ENCODE results near the gene USP40. TPM values are rescaled to one million over a fixed set of nuclear protein-coding genes. Genes with fewer than 3 reads are reported as not detected.

The USP40 gene
- total RNA-seq, 4 donors from 2014 or later: 41.7 to 68.0 (median 54.2) TPM

DNA sequence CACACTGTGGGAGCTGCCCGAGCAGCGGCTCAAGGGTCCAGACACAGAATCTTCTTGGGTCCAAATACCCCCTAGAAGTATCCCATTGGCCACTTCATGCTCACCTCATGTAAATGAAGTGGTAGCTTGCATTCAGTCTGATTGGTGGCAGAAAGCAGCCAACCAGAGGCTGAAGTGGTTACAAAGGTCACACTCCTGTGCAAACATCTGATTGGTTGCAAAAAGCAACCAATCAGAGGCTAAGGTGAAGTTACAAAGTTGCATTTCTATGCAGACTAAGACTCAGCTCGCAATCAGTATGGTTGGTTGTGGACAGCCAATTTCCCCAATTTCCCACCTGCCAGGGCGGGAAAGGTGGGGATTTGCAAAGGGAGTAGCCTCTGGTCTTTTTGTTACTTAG, 118.0 kb downstream of the USP40 start:
- TF ChIP-seq, protein P1, sequence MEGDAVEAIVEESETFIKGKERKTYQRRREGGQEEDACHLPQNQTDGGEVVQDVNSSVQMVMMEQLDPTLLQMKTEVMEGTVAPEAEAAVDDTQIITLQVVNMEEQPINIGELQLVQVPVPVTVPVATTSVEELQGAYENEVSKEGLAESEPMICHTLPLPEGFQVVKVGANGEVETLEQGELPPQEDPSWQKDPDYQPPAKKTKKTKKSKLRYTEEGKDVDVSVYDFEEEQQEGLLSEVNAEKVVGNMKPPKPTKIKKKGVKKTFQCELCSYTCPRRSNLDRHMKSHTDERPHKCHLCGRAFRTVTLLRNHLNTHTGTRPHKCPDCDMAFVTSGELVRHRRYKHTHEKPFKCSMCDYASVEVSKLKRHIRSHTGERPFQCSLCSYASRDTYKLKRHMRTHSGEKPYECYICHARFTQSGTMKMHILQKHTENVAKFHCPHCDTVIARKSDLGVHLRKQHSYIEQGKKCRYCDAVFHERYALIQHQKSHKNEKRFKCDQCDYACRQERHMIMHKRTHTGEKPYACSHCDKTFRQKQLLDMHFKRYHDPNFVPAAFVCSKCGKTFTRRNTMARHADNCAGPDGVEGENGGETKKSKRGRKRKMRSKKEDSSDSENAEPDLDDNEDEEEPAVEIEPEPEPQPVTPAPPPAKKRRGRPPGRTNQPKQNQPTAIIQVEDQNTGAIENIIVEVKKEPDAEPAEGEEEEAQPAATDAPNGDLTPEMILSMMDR (IDR thresholded peaks at IDR 0.05): no peak
- TF ChIP-seq POLR2A (IDR thresholded peaks at IDR 0.05): no peak
- TF ChIP-seq EP300 (IDR thresholded peaks at IDR 0.05): no peak

DNA sequence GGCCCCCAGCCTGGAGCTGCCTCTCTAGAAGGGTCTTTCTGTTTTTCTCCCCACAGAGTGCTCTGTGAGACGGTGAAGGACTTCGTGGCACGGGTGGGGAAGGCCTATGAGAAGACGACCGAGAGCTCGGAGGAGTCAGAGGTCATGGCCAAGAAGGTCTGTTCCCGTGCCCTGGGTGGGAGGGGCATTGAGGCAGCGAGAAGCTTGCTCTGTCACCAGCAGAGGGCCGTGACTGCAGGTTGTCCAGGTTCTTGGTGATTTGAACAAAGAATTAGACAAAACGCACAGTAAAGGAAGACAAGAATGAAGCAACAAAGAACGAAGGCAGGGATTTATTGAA, 118.4 kb downstream of the USP40 start:
- 73 to 75% methylated on average over 11 of the region's 11 CpGs for WGBS, 2 donors
- Histone ChIP-seq H3K9me3 (no peaks in the 10 kb centered on the region), H3K4me1 (no peaks in the 10 kb centered on the region), H3K27me3 (no peaks in the 10 kb centered on the region), H3K4me3 (no peak overlapping the region), H3K27ac (no peak overlapping the region), H3K36me3 (peaks cover 0 to 84% (median 22%) of the 10 kb centered on the region in 3 donors)
- no peak for DNase-seq (ENCODE audit: low spot score in 2 of 2)
- TF ChIP-seq, protein P1 (IDR thresholded peaks at IDR 0.05): no peak
- TF ChIP-seq POLR2A (IDR thresholded peaks at IDR 0.05) (no peak), EP300 (IDR thresholded peaks at IDR 0.05) (no peak)

More for the DNA sequence above, 118.0 kb downstream of the USP40 start:
- H3K36me3 ChIP-seq: peaks cover 0 to 88% (median 22%) of the 10 kb centered on the region in 3 donors
- 88 to 96% methylated on average over 4 of the region's 4 CpGs for WGBS, 2 donors
- H3K27ac ChIP-seq: no peak overlapping the region
- H3K9me3 ChIP-seq: no peaks in the 10 kb centered on the region
- no peaks in the 10 kb centered on the region for H3K4me1 ChIP-seq
- DNase-seq (ENCODE audit: low spot score in 2 of 2): no peak
- no peaks in the 10 kb centered on the region for H3K27me3 ChIP-seq
- H3K4me3 ChIP-seq: no peak overlapping the region

DNA sequence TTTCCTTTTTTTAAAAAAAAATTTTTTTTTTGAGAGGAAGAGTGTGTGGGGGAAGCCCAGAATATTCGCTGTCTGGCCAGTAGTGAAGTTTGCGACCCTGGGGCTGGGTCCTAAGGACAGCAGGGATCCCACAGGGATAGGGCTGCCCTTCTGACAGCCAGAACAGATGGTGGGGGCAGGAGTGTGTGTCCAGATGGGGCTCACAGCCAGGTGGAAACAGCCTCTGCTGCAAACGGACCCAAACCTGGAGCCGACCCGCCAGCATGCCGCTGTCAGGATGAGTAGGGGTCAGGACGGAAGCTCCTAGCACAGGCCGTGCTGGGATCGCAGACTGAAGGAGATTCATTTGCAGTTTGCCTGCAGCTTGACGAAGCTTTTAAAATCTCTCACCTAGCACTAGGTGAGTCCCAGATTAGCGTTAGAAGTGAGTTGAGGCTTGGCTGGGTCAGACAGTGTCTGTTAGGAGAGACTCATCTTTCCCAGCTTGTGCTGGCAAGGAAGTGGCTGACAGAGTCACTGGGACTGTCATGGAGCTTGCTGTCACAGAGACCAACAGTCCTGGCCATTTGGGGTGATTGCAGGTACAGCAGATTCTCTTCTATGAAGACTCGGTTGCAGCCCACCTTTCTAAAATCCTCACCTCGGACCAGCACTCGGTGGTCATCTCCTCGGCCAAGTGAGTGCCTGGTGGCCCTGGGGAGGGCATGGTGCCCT, 118.9 kb downstream of the USP40 start:
- Histone ChIP-seq H3K4me3 (no peak overlapping the region), H3K4me1 (no peaks in the 10 kb centered on the region), H3K36me3 (peaks cover 0 to 79% (median 22%) of the 10 kb centered on the region in 3 donors), H3K27ac (no peak overlapping the region), H3K9me3 (no peaks in the 10 kb centered on the region), H3K27me3 (no peaks in the 10 kb centered on the region)
- no peak for DNase-seq (ENCODE audit: low spot score in 2 of 2)
- TF ChIP-seq, protein P1 (IDR thresholded peaks at IDR 0.05): no peak
- TF ChIP-seq EP300 (IDR thresholded peaks at IDR 0.05) (no peak), POLR2A (IDR thresholded peaks at IDR 0.05) (no peak)
- 86 to 92% methylated on average over 15 of the region's 15 CpGs for WGBS, 2 donors

GRCh38 chr2:233446606-233447305, 119.8 kb downstream of the USP40 start:
- no peaks in the 10 kb centered on the region for H3K4me1 ChIP-seq
- no peaks in the 10 kb centered on the region for H3K9me3 ChIP-seq
- H3K27me3 ChIP-seq: no peaks in the 10 kb centered on the region
- no peak for DNase-seq (ENCODE audit: low spot score in 2 of 2)
- no peak overlapping the region for H3K4me3 ChIP-seq
- 84 to 85% methylated on average over 34 to 35 of the region's 37 CpGs for WGBS, 2 donors
- TF ChIP-seq EP300 (IDR thresholded peaks at IDR 0.05): no peak
- TF ChIP-seq, protein P1 (IDR thresholded peaks at IDR 0.05): no peak
- no peak for TF ChIP-seq POLR2A (IDR thresholded peaks at IDR 0.05)
- peaks cover 0 to 74% (median 22%) of the 10 kb centered on the region in 3 donors for H3K36me3 ChIP-seq
- H3K27ac ChIP-seq: no peak overlapping the region

GRCh38 chr2:233446121-233446520, 120.5 kb downstream of the USP40 start:
- no peak for DNase-seq (ENCODE audit: low spot score in 2 of 2)
- 81 to 100% methylated on average over 1 of the region's 1 CpG for WGBS, 2 donors
- no peaks in the 10 kb centered on the region for H3K9me3 ChIP-seq
- peaks cover 0 to 70% (median 22%) of the 10 kb centered on the region in 3 donors for H3K36me3 ChIP-seq
- no peaks in the 10 kb centered on the region for H3K4me1 ChIP-seq
- H3K27me3 ChIP-seq: no peaks in the 10 kb centered on the region
- TF ChIP-seq POLR2A (IDR thresholded peaks at IDR 0.05) (no peak), EP300 (IDR thresholded peaks at IDR 0.05) (no peak)
- TF ChIP-seq, protein P1 (IDR thresholded peaks at IDR 0.05): no peak
- no peak overlapping the region for H3K27ac ChIP-seq
- no peak overlapping the region for H3K4me3 ChIP-seq
